Measurements from ENCODE around the gene KPNA1. TPM values are rescaled to one million over a fixed set of nuclear protein-coding genes. Genes with fewer than 3 reads are reported as not detected.

KPNA1 gene
- total and polyA plus RNA-seq, 2 of the 13 experiments (the other 11 are each of a cell fraction or from before 2014, with no cell fraction given), result 15.4 to 30.0 TPM

DNA sequence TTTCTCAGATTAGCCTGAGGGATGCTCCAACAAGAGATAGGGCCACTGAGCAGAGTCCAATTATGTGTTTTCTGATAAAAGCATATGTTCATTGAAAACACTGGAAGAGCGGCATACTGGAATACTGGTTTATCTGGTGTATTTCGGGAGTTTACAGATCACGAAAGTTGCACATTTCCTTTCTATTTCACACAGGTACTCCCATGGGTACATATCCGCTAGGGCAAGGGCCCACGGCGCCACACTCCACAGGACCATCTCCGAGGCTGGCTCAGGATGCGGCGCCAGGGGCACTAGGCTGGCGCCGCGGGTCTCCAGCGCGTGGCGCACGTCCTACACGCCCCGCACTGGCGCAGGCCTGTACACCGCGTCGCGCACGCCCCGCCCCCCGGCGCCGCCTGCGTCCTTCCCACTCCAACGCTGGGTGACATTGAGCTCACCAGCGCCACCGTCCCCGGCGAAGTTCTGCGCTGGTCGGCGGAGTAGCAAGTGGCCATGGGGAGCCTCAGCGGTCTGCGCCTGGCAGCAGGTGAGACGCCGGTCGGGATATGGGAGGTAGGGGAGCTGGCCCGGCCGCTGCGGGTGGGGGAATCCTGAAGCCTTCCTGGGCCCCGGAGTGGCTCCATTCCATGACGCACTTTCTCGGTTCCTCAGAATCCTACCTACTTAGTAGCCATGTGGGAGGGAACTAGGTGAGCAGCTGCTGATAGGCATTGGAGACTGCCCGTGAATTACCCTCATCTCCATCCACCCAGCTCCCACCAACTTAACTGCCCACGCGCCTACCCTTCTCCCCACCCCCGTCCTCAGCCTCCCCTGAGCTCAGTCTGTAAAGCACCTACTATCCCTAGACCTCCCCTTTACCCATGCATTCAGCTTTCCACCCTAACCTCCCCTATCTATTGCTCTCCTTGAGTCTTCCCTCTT, 130.7 kb downstream of the KPNA1 start, which contains the start of gene FAM162A (continued):
- TF ChIP-seq NFAT5 (CRISPR knock-in tag; IDR thresholded peaks at IDR 0.05) (peak; percentile 33; the same call in 1 of the 2 replicates), AHR (CRISPR knock-in tag; IDR thresholded peaks at IDR 0.05) (peak; percentile 85), ZFP36 (IDR thresholded peaks at IDR 0.05; ENCODE audit: borderline replicate concordance, low read depth, low read length, partially characterized antibody) (no peak), POLR2AphosphoS5 (IDR thresholded peaks at IDR 0.05; ENCODE audit: low read depth, low read length) (peak; percentile 91), ZNF7 (CRISPR knock-in tag; IDR thresholded peaks at IDR 0.05) (no peak), MAZ (IDR thresholded peaks at IDR 0.05; ENCODE audit: borderline replicate concordance, low read depth, low read length) (peak; percentile 60; the same call in 1 of the 2 replicates), MAZ (CRISPR knock-in tag; IDR thresholded peaks at IDR 0.05; ENCODE audit: low read depth) (peak; percentile 90), ZFP1 (CRISPR knock-in tag; IDR thresholded peaks at IDR 0.05) (no peak), ELF1 (CRISPR knock-in tag; IDR thresholded peaks at IDR 0.05) (peak; percentile 45; the same call in 1 of the 2 replicates), PBX3 (CRISPR knock-in tag; IDR thresholded peaks at IDR 0.05; ENCODE audit: borderline replicate concordance) (peak; percentile 54; the same call in 1 of the 2 replicates), GLI4 (CRISPR knock-in tag; IDR thresholded peaks at IDR 0.05; ENCODE audit: borderline replicate concordance) (0 out of 2 replicates have a peak, but pooled peaks have one; percentile 87), CHD4 (IDR thresholded peaks at IDR 0.05; ENCODE audit: borderline replicate concordance, low read length) (no peak), SALL1 (CRISPR knock-in tag; IDR thresholded peaks at IDR 0.05) (peak; percentile 97), HOXA7 (CRISPR knock-in tag; IDR thresholded peaks at IDR 0.05) (no peak), ZNF331 (CRISPR knock-in tag; IDR thresholded peaks at IDR 0.05) (peak; percentile 95), ZNF296 (CRISPR knock-in tag; conservative IDR thresholded peaks at IDR 0.05) (no peak), ZNF354B (CRISPR knock-in tag; IDR thresholded peaks at IDR 0.05) (peak; percentile 52; the same call in 1 of the 2 replicates), ARNT (IDR thresholded peaks at IDR 0.05) (no peak), CEBPG (CRISPR knock-in tag; IDR thresholded peaks at IDR 0.05) (peak; percentile 55), POLR2G (IDR thresholded peaks at IDR 0.05; ENCODE audit: low read depth, low read length) (peak; percentile 87), ZBTB14 (CRISPR knock-in tag; IDR thresholded peaks at IDR 0.05) (no peak), GATAD1 (CRISPR knock-in tag; IDR thresholded peaks at IDR 0.05) (peak; percentile 88), ZSCAN25 (CRISPR knock-in tag; IDR thresholded peaks at IDR 0.05) (peak; percentile 60; the same call in 1 of the 2 replicates), SNAPC2 (CRISPR knock-in tag; IDR thresholded peaks at IDR 0.05) (no peak)

All from HepG2 (cell line).